B cell (primary cell): ENCODE measurements around the gene EYS.

Experiments
- EZH2 ChIP-seq: IDR thresholded peaks from 2 replicates; pipeline ENCODE4 v1.6.1; 2012; ENCODE audit warnings: borderline replicate concordance, low read depth, mild to moderate bottlenecking, moderate library complexity, low read length; ENCODE audit not compliant: insufficient read depth, poor library complexity, severe bottlenecking
- TF ChIP-seq, protein P1 (sequence below): fragments of 200-600 bp; IDR thresholded peaks from one replicate; pipeline ENCODE4 v1.8.0; 2022; ENCODE audit warnings: antibody characterized with exemption, mild to moderate bottlenecking

DNA sequence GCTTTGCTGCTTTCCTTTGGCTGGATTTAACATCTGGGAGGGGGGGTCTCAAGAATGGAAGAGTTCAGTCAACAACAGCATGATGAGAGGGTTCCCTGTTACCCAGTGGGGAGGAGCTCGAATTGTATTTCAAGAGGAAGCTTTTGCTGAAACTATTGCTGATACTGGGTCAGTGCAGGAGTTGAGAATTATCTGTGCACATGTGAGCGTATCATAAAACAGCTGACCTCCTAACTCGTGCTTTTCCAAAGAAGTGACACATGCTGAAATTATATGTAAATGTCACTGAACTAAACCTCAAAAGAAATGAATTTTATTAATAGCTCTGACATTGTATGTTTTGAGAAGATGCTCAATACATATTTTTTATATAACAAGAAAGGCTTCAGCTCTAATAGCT is 1975.1 kb downstream of the EYS start:
- TF ChIP-seq, protein P1, sequence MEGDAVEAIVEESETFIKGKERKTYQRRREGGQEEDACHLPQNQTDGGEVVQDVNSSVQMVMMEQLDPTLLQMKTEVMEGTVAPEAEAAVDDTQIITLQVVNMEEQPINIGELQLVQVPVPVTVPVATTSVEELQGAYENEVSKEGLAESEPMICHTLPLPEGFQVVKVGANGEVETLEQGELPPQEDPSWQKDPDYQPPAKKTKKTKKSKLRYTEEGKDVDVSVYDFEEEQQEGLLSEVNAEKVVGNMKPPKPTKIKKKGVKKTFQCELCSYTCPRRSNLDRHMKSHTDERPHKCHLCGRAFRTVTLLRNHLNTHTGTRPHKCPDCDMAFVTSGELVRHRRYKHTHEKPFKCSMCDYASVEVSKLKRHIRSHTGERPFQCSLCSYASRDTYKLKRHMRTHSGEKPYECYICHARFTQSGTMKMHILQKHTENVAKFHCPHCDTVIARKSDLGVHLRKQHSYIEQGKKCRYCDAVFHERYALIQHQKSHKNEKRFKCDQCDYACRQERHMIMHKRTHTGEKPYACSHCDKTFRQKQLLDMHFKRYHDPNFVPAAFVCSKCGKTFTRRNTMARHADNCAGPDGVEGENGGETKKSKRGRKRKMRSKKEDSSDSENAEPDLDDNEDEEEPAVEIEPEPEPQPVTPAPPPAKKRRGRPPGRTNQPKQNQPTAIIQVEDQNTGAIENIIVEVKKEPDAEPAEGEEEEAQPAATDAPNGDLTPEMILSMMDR: no peak
- no peak for TF ChIP-seq EZH2
